Testis (tissue), 3 donors: Measurements from ENCODE around the gene PTPRE. TPM values are rescaled to one million over a fixed set of nuclear protein-coding genes. Genes with fewer than 3 reads are reported as not detected.

ENCODE experiments used
- DNase-seq: peaks from one replicate; pipeline ENCODE4 v3.0.0-alpha.2; 2019
- H3K27ac ChIP-seq, 2 donors: fragments of 200-600 bp; sonication (generic); one replicate each; pipeline ENCODE4 v1.5.1; 2019
- H3K27me3 ChIP-seq: fragments of 200-600 bp; sonication (generic); one replicate; pipeline ENCODE4 v1.5.1; 2019
- H3K36me3 ChIP-seq: fragments of 200-600 bp; sonication (generic); one replicate; pipeline ENCODE4 v1.5.1; 2017; ENCODE audit warnings: low read depth; ENCODE audit errors: missing control alignments
- H3K4me1 ChIP-seq: fragments of 200-600 bp; sonication (generic); one replicate; pipeline ENCODE4 v1.5.1; 2019
- H3K4me3 ChIP-seq, 2 donors: fragments of 200-600 bp; sonication (generic); one replicate each; pipeline ENCODE4 v1.5.1; 2017 to 2019
- H3K9me3 ChIP-seq: fragments of 200-600 bp; sonication (generic); one replicate; pipeline ENCODE4 v1.5.1; 2017
- POLR2A ChIP-seq: fragments of 450-650 bp; IDR thresholded peaks from one replicate; pipeline ENCODE4 v1.6.1; 2017; ENCODE audit warnings: antibody characterized with exemption, mild to moderate bottlenecking, moderate library complexity
- WGBS, 2 donors: methylation state at CpG; one replicate each; pipeline ENCODE4 v1.1.5; 2018; 5-methylcytosine and 5-hydroxymethylcytosine counted together
- intact Hi-C: fragments of 100-400 bp; cut with DNase I; formaldehyde crosslinking; loops from one replicate; pipeline ENCODE4 v1.15.1; 2023; ENCODE audit warnings: low total_unique reads
- polyA plus RNA-seq: library from polyadenylated mRNA; stranded (reverse); fragments of 350-450 nt; fragmentation: Illumina TruSeq; extraction: RNeasy Lipid Tissue Mini Kit (QIAGEN cat#74804); gene quantifications from one replicate; pipeline ENCODE4 v1.2.3, GENCODE V29; 2014; ENCODE audit warnings: low read depth, low replicate concordance; ENCODE audit not compliant: insufficient read depth
- total RNA-seq, 2 donors: library from RNA; depleted of rRNA; stranded (reverse); fragments of >200 nt; gene quantifications; one replicate each; pipeline ENCODE4 v1.2.3, GENCODE V29; 2016
- TF ChIP-seq, protein P1 (sequence below), 3 experiments: fragments of 450-650 bp in 2 of 3; fragments of 200-600 bp in 1 of 3; sonication (generic) in 1 of 3; IDR thresholded peaks; one replicate each; pipeline ENCODE4 v1.5.1; 2016 to 2019; ENCODE audit warnings: antibody characterized with exemption in 3 of 3, mild to moderate bottlenecking in 2 of 3, moderate library complexity in 1 of 3

PTPRE gene
- total and polyA plus RNA-seq, 3 donors from 2014 or later: 10.0 to 26.6 (median 15.3) TPM

DNA sequence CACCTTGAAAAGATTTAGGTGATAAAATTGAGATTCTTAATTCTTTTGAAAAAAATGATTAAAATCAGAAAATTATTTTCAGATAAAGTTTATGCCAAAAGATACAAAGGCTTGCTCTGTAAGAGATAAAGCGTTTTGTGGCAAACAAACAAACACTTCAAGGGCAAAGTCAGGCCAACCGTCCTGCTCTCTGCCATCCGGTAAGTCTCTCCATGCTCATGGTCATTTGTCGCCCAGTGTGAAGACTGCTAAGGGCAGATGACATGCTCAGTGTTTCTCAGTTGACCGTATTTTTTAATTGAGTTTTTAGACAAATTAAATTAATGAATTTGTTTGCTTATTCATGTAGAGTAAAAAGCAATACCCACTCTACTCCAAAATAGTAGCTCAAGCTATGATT lies 60.0 kb downstream of the PTPRE start:
- Histone ChIP-seq H3K27me3 (no peaks in the 10 kb centered on the region), H3K27ac (no peak overlapping the region), H3K4me3 (no peak overlapping the region), H3K36me3 (no peaks in the 10 kb centered on the region), H3K4me1 (peaks cover 9% of the 10 kb centered on the region), H3K9me3 (no peaks in the 10 kb centered on the region)
- 86 to 92% methylated on average over 5 of the region's 5 CpGs for WGBS, 2 donors
- no peak for DNase-seq
- no peak for TF ChIP-seq POLR2A
- TF ChIP-seq, protein P1, sequence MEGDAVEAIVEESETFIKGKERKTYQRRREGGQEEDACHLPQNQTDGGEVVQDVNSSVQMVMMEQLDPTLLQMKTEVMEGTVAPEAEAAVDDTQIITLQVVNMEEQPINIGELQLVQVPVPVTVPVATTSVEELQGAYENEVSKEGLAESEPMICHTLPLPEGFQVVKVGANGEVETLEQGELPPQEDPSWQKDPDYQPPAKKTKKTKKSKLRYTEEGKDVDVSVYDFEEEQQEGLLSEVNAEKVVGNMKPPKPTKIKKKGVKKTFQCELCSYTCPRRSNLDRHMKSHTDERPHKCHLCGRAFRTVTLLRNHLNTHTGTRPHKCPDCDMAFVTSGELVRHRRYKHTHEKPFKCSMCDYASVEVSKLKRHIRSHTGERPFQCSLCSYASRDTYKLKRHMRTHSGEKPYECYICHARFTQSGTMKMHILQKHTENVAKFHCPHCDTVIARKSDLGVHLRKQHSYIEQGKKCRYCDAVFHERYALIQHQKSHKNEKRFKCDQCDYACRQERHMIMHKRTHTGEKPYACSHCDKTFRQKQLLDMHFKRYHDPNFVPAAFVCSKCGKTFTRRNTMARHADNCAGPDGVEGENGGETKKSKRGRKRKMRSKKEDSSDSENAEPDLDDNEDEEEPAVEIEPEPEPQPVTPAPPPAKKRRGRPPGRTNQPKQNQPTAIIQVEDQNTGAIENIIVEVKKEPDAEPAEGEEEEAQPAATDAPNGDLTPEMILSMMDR (IDR thresholded peaks at IDR 0.05): no peak
- intact Hi-C loops: no loop called here

DNA sequence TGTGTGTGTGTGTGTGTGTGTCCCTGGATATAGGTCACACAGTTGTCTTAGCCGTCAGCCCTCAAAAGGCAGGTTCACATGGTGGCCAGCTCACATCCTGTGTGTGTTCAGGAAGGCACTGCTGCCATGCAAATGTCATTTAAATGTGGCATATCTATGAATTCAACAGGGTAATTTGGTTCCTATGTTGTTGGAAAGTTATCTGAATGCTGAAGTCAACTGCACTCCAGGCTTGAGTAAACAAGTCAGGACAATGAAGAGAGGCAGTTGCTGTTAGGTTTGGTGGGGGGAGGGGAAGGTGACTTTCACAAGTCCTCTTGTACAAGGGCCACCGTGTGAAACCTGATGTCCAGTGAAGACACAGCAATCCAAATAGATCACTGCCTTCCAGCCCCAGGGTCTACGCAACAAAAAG lies 61.1 kb downstream of the PTPRE start:
- Histone ChIP-seq H3K27ac (peak overlapping the region in 1 of 2 donors; percentile 23), H3K4me1 (peaks cover 18% of the 10 kb centered on the region), H3K4me3 (no peak overlapping the region), H3K27me3 (no peaks in the 10 kb centered on the region), H3K9me3 (no peaks in the 10 kb centered on the region), H3K36me3 (no peaks in the 10 kb centered on the region)
- intact Hi-C loops: no loop called here
- no peak for DNase-seq
- WGBS, 2 donors: 83 to 85% methylated on average over 1 to 3 of the region's 3 CpGs
- TF ChIP-seq POLR2A: no peak
- TF ChIP-seq, protein P1 (IDR thresholded peaks at IDR 0.05): no peak

DNA sequence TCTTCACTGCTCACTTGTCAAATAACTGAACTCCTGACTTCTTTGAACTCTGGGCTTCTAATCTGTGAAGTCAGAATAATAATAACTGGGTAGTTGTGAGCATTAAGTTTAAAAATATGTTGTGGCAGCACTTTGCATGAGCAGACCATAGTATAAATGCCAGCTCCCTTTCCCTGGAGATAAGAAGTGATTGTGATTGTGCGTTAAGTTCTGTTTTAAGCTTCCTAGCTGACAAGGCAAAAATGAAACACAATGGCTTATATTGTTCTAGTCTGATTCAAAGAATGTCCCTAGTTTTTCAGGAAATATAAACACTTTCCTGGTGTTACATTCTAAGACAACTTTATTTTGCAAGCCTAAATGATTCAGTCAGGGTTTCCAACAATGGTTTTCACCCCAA lies 61.8 kb downstream of the PTPRE start:
- DNase-seq: no peak
- Histone ChIP-seq H3K27me3 (no peaks in the 10 kb centered on the region), H3K4me1 (peaks cover 20% of the 10 kb centered on the region), H3K9me3 (no peaks in the 10 kb centered on the region), H3K36me3 (no peaks in the 10 kb centered on the region), H3K27ac (peak overlapping the region; percentile 56), H3K4me3 (no peak overlapping the region)
- WGBS, 2 donors: 65% methylated on average over 1 of the region's 1 CpG
- intact Hi-C loops: no loop called here
- TF ChIP-seq, protein P1 (IDR thresholded peaks at IDR 0.05): no peak
- TF ChIP-seq POLR2A: no peak

DNA sequence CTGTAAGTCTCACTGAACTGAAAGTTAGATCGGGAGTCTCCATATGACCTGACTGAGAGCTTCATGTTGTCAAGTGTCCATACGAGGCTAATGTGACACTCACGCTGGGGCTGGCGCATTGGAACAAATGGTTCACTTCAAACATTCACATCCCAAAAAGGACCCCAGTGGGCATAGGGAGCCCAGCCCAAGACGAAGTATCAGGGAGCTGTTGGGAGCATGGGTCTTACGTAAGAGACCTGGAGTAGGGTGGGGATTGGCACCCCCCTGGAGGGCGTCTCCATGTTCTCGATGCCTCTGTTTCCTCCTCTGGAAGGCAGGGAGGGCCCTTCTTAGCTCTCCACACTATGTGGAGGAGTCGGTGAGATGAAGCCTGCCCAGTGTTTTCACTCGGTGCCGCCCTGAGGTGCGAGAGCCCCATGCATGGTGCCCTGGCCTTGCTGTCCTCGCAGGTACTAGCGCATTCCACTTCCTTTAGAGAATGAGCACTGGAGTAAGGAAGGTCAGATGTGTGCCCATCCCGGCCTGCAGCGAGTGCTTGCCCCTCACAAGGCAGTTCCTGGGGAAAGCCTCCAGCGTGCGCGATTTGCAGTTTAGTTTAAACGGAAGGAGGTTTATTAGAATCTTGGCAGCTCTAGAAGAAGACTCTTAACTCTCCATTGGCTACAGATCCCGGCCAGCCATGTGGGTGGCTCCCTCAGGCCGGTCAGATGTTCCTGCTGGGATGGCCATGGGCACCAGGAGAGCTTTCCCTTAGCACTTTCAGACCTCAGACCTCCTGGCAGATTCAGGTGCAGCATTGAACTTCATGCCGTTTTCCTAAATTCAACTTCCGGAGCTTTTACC lies 64.4 kb downstream of the PTPRE start:
- no peaks in the 10 kb centered on the region for H3K9me3 ChIP-seq
- TF ChIP-seq, protein P1 (IDR thresholded peaks at IDR 0.05): no peak
- TF ChIP-seq POLR2A: no peak
- H3K36me3 ChIP-seq: no peaks in the 10 kb centered on the region
- no peak for DNase-seq
- intact Hi-C loops: no loop called here
- no peaks in the 10 kb centered on the region for H3K27me3 ChIP-seq
- WGBS, 2 donors: 80 to 90% methylated on average over 24 of the region's 24 CpGs
- H3K4me3 ChIP-seq: no peak overlapping the region
- H3K27ac ChIP-seq: peak overlapping the region; percentile 58 to 74
- peaks cover 29% of the 10 kb centered on the region for H3K4me1 ChIP-seq
